Endometrium (tissue), 2 donors: ENCODE data around the gene RAD51B.
A peak's percentile ranks its signal among the peaks of the same experiment; 100 is the strongest.

Source experiments
- FAIRE-seq: peaks from 2 replicates; lab custom pipeline; 2012; peaks lifted over from hg19 to GRCh38; lab: Jason Lieb, UNC
- donor health status: control.
- donor health status: control.

RAD51B gene

DNA sequence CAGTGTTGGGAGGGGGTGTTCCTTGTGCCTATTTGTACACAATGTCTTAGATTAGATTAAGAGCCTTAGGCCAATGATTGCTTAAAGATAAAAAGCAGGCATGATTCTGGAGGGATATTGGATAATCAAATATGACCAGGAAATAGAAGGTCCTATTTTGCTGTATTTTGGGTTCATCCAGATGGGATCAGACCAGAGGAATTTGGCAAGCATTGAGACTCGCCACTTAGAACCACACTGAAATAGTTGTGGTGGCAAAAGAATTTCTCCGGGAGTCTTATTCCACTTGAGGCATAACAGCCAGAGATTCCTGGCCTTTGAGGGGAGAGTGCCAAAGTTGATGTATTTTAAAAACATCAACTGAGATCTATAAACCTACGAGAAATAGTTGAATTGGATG is 327.2 kb downstream of the RAD51B start:
- no peak for FAIRE-seq

DNA sequence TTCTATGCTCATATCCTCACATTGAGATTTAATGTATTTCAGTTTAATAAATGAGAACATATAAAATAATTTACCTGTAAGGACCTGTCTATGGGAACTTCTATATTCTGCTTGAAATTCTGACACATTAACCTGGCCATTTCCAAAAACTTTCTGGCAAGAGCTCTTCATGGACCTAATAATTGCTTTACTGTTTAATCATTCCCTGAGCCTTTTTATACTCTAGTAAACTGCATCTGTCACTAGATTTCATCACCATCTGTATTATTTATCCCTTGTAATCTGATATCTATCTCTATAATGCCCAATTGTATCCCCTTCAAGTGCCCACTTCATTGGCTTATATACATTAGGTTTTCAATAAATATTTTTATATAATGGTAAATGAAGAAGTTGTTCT is 327.7 kb downstream of the RAD51B start:
- no peak for FAIRE-seq

DNA sequence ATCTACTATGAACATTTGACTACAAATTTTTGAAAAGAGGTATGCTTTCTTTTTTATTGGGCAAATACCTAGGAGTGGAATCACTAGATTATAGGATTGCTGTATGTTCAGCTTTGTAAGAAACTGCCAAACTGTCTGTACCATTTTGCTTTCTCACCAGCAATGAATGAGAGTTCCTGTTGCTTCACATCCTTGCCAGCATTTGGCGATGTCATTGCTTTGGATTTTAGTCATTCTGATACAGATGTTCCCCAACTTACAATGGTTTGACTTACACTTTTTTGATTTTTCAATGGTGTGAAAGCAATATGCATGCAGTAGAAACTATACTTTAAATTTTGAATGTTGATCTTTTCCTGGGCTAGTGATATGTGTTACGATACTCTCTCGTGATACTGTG is 328.7 kb downstream of the RAD51B start:
- no peak for FAIRE-seq

DNA sequence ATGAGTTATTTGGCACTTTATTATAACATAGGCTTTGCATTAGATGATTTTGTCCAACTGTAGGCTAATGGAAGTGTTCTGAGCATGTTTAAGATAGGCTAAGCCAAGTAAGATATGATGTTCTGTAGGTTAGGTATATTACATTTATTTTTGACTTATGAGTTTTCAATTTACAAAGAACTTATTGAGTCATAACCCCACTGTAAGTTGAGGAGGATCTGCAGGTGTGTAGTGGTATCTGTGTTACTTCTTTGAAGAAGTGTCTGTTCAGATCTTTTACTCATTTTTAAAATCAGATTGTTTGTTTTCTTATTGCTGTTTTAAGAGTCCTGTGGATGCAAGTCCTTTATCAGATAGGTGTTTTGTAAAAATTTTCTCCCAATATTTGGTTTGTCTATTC is 329.2 kb downstream of the RAD51B start:
- no peak for FAIRE-seq

DNA sequence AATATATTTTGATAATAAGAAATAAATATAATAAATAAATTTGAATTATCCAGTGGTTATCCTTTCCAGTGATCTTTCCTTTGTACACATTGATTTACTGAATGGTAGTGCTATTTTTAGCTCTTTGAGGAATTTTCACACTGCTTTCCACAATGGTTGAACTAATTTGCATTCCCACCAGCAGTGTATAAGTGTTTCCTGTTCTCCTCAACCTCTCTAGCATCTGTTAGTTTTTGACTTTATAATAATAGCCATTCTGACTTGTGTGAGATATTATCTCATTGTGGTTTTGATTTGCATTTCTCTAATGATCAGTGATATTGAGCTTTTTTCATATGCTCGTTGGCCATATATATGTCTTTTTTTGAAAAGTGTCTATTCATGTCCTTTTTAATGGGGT is 333.7 kb downstream of the RAD51B start:
- FAIRE-seq, result peak; percentile 31

DNA sequence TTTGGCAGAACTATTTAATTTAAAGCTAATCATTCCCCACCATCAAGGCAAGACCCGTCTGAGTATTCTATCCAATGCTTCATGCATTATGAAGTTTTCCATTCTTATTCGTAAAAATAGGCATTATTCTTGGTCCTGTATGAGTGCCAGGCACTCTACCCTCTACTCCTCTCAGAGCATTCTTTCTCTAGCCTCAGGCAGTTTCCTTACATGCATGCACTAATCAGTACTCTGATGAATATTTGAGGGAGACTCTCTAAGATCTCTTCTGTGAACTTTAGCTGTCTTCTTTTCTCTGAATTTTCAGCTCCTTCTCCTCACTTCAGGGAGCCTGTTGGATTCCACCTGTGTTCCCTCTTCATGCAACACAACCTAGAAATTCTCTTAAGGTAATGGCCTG is 334.7 kb downstream of the RAD51B start:
- FAIRE-seq, result no peak

DNA sequence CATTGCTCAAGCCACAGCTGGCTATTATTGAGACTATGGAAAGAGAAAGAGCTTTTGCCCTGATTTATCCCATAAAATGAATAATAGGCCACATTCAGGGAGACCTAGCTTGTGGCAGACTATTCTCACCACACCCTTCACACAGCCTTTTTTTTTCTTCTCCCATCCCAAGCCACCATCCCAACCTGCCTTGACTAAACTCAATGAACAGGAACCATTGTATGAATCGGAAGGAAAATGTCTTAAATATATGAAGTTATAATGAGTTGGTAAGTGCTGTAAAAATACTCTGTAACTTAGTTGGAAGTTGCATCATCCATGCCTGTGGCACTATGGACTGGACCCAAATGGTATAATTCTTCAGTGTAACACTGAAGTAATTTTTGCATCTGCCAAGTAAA is 338.4 kb downstream of the RAD51B start:
- FAIRE-seq, result no peak

DNA sequence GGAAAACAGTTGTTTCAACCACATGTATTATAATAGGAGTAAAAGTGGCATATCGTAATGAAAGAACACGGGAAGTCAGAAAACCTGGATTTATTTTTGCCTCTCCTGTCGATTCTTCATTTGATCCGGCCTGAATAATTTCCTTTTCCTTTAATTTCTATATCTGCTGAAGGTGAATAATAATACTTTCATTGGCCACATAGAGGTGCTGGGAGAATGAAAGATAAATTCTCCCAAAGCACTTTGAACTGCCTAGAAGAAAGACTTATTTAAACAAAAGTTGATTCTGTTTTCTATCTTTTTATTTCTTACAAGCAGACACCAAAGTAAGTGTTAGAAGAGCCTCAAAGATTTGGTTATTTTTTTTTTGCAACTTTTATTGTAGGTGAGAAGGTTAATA is 339.1 kb downstream of the RAD51B start:
- peak; percentile 70 for FAIRE-seq

DNA sequence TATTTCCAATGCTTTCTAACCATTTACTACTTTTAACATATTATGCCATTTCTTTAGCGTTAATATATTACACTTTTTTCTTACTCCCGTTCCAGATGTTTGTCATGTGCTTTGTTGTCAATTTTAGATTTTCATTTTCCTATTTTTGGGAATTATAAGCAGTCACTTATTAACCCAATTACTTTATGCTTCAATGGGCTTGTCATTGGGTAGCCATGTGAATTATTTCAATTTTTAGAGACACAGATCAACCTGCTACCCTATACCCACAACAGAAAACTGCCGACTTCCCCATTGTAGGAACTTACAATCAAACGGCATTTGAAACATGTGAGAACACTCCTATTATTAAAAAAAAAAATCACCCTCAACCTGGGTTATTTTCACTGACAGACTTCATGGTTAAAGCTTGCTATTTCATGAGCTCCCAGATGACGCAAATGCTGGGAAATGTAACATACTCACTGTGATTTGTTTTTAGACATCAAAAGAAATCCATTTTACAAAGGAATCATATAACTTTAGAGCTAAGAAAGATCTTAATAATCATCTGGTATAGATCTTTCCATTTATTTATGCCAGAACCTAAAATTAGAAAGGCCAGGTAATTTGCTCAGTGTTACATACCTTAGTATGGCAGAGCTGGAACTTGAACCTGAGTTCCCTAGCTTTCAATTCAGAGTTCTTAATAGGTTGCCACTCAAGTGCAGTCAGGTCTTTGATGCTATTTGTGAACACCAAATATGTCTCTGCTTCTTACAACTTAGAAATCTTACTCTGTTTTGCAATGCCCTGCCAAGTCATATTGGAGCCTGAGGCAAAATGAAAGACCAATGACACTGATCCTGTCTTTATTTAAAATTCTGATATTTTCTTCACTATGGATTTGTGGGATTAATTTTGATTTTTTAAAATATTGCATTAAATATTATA is 340.4 kb downstream of the RAD51B start:
- no peak for FAIRE-seq

DNA sequence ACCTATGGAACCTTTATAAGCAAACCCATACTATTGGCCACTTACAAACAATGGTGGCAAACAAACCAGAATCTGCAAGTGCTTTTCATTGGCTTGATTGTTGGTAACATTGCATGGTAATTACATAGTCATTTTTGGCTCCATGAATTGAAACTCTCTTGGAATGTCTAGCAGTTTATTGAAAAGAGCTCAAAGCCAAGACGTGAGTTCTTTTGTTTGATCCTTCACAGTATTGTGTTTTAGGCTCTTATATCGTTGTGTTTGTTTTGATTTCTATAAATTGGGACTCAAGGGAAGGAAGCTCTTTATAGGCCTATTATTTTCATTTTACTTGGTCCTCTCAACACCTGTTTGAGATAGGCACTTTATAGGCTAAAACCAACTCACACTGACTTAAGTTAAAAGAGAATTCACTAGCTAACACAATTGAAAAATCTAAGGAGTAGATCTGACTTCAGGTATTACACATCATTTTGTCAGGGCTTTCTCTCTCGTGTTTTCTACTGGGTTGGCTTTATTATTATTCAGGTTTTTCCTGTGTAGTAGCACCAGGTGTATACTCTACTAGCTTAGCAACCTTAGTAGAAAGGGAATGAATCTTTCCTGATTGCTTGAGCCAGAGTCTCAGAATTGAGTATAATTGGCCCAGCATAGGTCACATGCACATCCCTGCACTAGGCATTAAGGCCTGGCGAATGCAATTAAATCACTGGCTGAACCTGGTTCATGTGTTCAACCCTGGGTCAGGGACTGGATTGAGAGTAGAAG is 341.4 kb downstream of the RAD51B start:
- FAIRE-seq, result peak; percentile 45

DNA sequence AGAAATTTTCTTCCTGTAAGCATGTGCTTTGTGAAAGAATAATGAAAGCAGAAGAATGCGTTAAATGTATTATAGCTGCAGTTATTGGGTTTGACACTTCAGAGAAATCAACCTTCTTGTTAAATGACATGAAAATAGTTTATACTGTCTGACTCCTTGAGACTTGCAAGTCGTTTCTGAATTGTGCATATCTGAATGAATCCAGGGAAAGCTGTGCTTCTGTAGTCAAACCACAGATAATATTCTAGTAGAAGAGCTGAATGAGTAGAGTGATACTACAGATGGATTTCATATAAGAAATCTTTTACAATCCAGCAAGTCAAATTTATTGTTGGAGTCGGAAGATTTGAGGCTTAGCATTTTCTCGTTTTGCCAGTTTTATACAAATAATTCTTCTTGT is 343.3 kb downstream of the RAD51B start:
- no peak for FAIRE-seq

DNA sequence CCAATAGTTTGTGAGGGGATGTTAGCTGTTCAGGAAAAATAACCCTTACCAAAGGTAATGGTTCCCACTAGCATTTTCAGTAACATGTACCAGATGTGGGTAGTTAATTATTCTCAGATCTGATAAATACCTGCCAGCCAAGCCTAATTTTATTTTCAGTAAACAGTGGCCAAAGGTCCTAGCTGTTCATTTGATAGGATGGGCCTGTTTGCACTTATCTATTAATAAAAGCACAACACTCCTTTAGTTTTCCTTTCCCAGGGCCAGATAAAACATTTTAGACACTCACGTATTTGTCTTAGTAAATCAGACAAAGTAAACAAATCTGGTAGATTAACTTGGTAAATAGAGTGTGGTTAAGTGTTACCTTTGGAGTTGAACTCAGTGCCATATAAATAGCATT is 345.1 kb downstream of the RAD51B start:
- FAIRE-seq, result peak; percentile 90

DNA sequence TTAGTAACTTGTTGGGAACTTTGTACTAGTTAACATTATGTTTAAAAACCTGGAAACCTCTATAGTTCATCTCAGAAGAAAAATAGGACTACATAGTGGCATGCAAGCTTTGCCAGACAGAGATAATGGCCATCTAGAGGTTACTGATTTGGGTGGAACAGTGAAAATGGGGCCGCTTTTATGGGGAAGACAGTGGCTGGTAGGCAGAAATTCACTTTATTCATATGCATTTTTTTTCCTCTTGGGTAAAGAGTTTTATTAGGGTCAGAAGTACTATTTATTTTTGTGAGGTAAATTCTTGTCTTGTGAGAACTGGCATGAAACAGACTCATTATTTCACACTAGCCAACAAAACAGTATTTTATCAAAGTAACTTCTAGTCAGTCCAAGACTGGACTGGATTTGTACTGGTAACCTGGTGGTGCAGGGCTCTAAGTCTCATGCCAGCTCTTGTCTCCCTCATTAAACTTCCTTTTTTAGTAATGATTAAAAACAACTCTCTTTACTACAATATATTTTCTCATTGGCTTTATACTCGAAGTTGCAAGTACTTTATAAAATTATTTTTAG is 345.8 kb downstream of the RAD51B start:
- no peak for FAIRE-seq

DNA sequence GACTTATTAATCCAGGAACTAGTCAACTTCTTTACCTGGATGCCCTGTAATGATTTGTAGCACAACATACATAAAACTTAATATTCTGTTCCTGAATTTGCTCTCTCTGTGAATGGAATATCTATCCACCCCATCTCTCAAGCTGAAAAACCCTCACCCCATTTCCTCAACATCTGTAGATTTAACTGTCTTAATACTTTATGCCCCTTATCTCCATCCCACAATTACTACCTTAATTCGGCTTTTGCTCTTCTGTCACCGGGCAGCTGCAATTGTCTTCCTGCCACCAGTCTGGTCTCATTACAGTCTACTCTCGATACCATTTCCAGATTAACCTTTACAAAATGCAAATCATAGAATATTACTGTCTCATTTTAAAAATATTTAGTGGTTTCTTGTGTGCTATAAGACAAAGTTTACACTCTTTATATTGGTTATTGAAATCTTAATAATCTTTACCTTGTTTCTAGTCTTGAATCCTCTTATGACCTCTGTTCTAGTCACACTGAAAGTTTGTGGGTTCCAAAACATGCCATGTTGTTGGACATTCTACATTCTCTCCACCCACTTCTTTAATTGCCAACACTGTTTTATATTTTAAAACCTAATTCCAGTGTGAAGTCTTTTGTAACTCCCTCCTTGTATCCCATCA is 347.3 kb downstream of the RAD51B start:
- FAIRE-seq, result no peak

DNA sequence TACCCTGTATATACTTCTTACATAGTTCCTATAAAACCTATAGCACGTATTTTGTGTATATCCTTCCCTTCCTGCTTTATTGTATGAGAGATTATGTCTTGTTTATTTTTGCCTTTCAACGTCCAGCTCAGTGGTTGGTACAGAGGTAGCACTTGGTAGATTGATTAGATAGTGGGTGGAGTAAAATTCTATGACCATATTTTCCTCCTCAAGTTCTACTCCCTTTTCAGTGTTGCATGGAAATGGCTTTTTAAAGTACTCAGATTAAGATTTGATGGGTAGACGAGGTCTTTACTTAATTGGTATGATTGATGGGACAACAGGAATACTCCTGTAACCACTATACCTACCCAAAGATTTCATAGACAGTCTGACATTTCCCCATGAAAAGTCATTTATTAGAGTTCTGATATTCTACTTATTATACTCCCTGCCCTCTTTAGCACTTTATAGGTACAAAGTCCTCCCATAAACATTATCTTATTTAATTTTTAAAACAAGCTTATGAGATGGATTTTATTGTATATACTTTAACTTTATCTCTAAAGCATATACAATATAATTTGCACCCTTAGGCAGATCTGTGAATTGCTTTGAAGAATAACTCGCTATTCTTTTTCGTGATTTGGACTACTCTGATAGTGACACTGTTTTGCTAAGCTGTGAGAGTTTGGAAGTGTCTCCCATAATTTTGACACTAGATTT is 348.0 kb downstream of the RAD51B start:
- no peak for FAIRE-seq

DNA sequence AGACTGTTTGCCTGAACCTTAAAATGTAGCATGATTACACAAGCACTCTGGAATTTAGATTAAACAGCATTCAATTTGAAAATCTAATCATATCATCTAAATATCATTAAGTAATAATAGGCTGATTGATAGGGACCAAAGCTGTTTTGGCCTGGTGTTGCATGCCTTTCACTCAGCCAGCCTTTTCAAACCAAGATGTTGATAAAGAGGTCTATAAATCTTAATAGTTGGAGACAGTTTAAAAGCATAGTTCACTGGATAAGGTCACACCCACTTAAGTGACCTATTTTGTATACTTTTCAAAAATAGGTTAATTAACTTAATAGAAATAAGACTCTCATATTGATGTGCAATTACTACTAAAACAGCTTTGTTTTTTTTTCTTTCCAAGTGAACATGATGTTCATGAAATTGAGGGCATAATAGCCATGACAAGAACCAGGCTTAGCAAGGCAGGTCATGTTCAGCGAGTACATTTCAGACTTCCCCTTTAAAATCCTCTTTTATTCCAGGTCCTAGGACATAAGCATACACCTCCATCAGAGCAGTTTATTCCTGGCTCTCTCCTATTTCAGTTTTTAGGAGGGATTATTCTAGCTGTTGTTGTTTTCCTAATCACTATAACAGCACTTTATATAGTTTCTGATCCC is 349.0 kb downstream of the RAD51B start:
- peak; percentile 35 for FAIRE-seq

DNA sequence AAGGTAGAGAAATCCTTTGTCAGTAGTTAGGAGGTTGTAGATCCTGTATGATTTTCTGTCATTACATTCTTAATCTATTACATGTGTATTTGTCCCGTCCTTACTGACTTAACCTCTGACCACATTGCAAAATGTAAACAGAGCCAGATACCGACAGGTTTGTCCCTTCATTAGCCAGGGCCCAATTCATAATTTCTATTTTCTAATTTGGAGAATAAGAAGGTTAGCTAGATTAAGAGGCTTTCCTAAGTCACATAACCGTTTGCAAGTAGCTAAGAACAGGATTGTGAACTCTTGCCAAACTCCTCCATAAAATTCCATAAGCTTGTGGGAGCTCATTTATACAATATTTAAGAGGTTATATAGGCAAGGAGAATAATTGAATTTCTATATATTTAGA is 352.6 kb downstream of the RAD51B start:
- no peak for FAIRE-seq

DNA sequence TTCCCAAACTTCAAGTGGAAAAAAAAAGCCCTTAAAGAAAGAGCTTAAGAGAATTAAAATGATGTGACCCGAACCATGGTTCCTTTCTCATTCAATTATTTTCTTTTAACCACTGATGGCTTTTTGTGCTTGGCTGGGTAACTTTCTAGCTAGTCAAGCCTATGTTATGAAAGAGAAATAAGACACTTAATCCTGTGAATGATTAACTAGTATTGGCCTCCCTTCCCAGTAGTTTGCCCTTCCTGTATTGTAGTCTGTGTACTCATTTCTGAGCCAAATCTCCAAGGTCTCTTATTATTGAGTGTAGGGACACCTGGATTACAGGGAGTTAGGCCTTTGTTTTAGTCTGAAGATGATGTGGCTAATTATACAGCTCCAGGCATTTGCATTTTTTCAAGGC is 353.0 kb downstream of the RAD51B start:
- peak; percentile 67 for FAIRE-seq

DNA sequence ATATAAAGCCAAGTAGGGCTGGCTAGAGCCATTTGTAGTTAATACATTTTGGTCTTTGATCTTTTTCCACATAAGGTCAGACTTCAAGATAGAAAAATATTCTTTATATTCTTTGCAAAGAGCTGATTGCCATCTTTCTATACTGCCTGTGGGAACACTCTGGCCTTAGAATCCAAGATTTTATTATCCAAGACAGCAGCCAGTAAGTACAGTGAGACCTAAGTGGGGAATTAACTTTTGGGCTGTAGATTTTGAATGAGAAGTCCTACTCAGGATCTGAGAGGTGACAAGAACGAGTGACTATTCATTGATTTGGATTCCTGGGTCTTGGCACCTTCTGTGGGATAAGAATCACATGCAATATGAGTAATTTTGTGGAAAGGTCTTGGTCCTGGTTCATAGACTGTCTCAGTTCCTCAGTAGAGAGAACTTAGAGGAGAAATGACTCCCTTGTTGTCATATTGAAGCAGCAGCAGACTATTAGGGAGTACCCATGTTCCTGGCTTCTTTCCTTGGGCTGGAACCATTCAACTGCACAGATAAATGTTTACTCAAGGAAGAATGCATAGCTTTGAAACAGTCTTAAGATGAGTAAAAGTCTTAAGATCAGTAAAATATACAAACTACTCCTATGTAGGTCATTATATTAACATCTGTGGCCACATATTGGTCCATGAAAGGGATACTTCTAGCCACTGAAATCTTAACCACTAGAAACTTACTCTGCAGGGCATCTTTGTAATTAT is 353.8 kb downstream of the RAD51B start:
- FAIRE-seq, result no peak

DNA sequence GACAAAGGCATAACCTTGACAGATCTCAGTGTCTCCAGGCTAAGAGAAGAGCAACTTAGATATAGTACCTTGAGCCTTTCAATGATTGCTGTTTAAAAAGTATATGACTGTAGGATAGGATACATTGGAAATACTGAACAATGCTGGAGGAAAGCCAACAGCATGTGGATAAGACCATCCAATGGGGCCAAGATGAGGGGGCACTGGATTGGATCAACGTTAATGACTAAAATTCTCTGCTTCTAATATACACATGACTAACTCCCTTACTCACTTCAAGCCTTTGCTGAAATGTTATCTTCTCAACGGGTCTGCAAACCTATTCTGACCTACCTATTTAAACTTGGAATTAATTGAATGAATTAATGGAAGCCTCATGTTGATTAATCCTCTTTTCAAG is 354.9 kb downstream of the RAD51B start:
- no peak for FAIRE-seq

DNA sequence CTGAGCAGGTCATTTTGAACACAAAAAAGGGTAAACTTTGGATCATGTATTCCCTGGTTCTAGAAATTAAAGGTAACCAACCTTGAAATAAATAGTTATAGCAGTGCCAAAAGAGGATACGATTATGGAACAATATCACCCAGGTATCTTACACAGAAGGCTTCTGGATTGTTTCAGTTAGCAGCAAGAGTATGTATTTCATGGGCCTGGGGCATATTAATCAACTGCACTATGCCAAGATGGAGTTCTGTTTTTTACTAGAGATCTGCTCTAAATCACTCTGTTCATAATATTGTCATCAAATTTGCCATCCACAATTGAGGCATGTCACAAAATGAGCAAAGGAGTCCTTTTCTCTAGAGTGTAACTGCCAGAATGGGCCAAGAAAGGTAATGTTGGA is 357.1 kb downstream of the RAD51B start:
- no peak for FAIRE-seq
